ACC112 (cell line): Measurements from ENCODE around the gene ATPAF2.
A peak's percentile ranks its signal among the peaks of the same experiment; 100 is the strongest.

Source experiments
- H2AFZ ChIP-seq: fragments of 200-600 bp; sonication (generic); one replicate; pipeline ENCODE4 v1.6.0; 2017; ENCODE audit warnings: antibody characterized with exemption, low read length; ENCODE audit not compliant: unreplicated experiment
- H3K27ac ChIP-seq: fragments of 200-600 bp; sonication (generic); 2 replicates; pipeline ENCODE4 v1.5.1; 2014; ENCODE audit warnings: low read depth, mild to moderate bottlenecking, antibody characterized with exemption, low read length, moderate library complexity
- H3K27me3 ChIP-seq: fragments of 200-600 bp; sonication (generic); 2 replicates; pipeline ENCODE4 v1.6.1; 2014; ENCODE audit warnings: mild to moderate bottlenecking, antibody characterized with exemption, low read length, moderate library complexity, mixed read lengths; ENCODE audit not compliant: insufficient read depth
- H3K36me3 ChIP-seq: fragments of 200-600 bp; sonication (generic); 2 replicates; pipeline ENCODE4 v1.6.1; 2016; ENCODE audit warnings: mild to moderate bottlenecking, antibody characterized with exemption, low read length, moderate library complexity, mixed read lengths; ENCODE audit not compliant: insufficient read depth
- H3K4me1 ChIP-seq: fragments of 200-600 bp; sonication (generic); one replicate; pipeline ENCODE4 v1.6.1; 2016; ENCODE audit warnings: low read length, mixed read lengths; ENCODE audit not compliant: insufficient read depth, unreplicated experiment, control insufficient read depth
- H3K4me3 ChIP-seq: fragments of 200-600 bp; sonication (generic); 2 replicates; pipeline ENCODE4 v1.5.1; 2014; ENCODE audit warnings: mild to moderate bottlenecking, low read depth, low read length
- H3K79me2 ChIP-seq: fragments of 200-600 bp; sonication (generic); one replicate; pipeline ENCODE4 v1.6.0; 2016; ENCODE audit warnings: low read length; ENCODE audit not compliant: control insufficient read depth, unreplicated experiment, insufficient read depth

The ATPAF2 gene

GRCh38 chr17:18065546-18065945 lies 26.6 kb upstream of the ATPAF2 start:
- peaks cover 3% of the 10 kb centered on the region; the same call in 1 of the 2 replicates for H3K36me3 ChIP-seq
- no peaks in the 10 kb centered on the region for H3K27me3 ChIP-seq
- H3K27ac ChIP-seq: no peak overlapping the region

GRCh38 chr17:18064053-18064452 lies 25.1 kb upstream of the ATPAF2 start:
- H3K27me3 ChIP-seq: no peaks in the 10 kb centered on the region
- no peaks in the 10 kb centered on the region for H3K4me1 ChIP-seq
- peaks cover 7% of the 10 kb centered on the region; the same call in 1 of the 2 replicates for H3K36me3 ChIP-seq
- no peak overlapping the region for H3K27ac ChIP-seq
- H3K4me3 ChIP-seq: no peak overlapping the region
- H3K79me2 ChIP-seq: no peaks in the 10 kb centered on the region
- no peak overlapping the region for H2AFZ ChIP-seq

More at GRCh38 chr17:18065546-18065945, 26.6 kb upstream of the ATPAF2 start:
- Histone ChIP-seq H2AFZ (no peak overlapping the region), H3K79me2 (no peaks in the 10 kb centered on the region), H3K4me1 (no peaks in the 10 kb centered on the region), H3K4me3 (no peak overlapping the region)

- H3K79me2 ChIP-seq: no peaks in the 10 kb centered on the region
- no peak overlapping the region for H3K27ac ChIP-seq
- no peaks in the 10 kb centered on the region for H3K4me1 ChIP-seq
- no peak overlapping the region for H2AFZ ChIP-seq
- no peaks in the 10 kb centered on the region for H3K27me3 ChIP-seq
- no peak overlapping the region for H3K4me3 ChIP-seq
- peaks cover 7% of the 10 kb centered on the region; the same call in 1 of the 2 replicates for H3K36me3 ChIP-seq
Measured at GRCh38 chr17:18059283-18059682, 20.3 kb upstream of the ATPAF2 start.

GRCh38 chr17:18056214-18056613 lies 17.2 kb upstream of the ATPAF2 start:
- Histone ChIP-seq H3K27ac (no peak overlapping the region), H3K4me1 (no peaks in the 10 kb centered on the region), H3K36me3 (peaks cover 7% of the 10 kb centered on the region; the same call in 1 of the 2 replicates), H2AFZ (no peak overlapping the region), H3K27me3 (no peaks in the 10 kb centered on the region), H3K4me3 (no peak overlapping the region), H3K79me2 (no peaks in the 10 kb centered on the region)

- H3K27ac ChIP-seq: no peak overlapping the region
- peaks cover 7% of the 10 kb centered on the region; the same call in 1 of the 2 replicates for H3K36me3 ChIP-seq
- H3K79me2 ChIP-seq: no peaks in the 10 kb centered on the region
- H3K4me1 ChIP-seq: no peaks in the 10 kb centered on the region
- no peak overlapping the region for H3K4me3 ChIP-seq
- no peak overlapping the region for H2AFZ ChIP-seq
- no peaks in the 10 kb centered on the region for H3K27me3 ChIP-seq
Measured at GRCh38 chr17:18055597-18055996, 16.6 kb upstream of the ATPAF2 start.

GRCh38 chr17:18045691-18046350 lies 6.9 kb upstream of the ATPAF2 start:
- Histone ChIP-seq H3K4me3 (no peak overlapping the region), H2AFZ (no peak overlapping the region), H3K79me2 (peaks cover 11% of the 10 kb centered on the region), H3K36me3 (no peaks in the 10 kb centered on the region), H3K27me3 (no peaks in the 10 kb centered on the region), H3K4me1 (peaks cover 17% of the 10 kb centered on the region), H3K27ac (no peak overlapping the region)

GRCh38 chr17:18044609-18045008 lies 5.6 kb upstream of the ATPAF2 start:
- Histone ChIP-seq H2AFZ (no peak overlapping the region), H3K4me1 (peaks cover 24% of the 10 kb centered on the region), H3K36me3 (no peaks in the 10 kb centered on the region), H3K4me3 (no peak overlapping the region), H3K27ac (no peak overlapping the region), H3K27me3 (no peaks in the 10 kb centered on the region), H3K79me2 (peaks cover 16% of the 10 kb centered on the region)

- H3K27ac ChIP-seq: no peak overlapping the region
- peaks cover 16% of the 10 kb centered on the region for H3K79me2 ChIP-seq
- H2AFZ ChIP-seq: no peak overlapping the region
- H3K36me3 ChIP-seq: no peaks in the 10 kb centered on the region
- H3K27me3 ChIP-seq: no peaks in the 10 kb centered on the region
- H3K4me1 ChIP-seq: peaks cover 24% of the 10 kb centered on the region
- no peak overlapping the region for H3K4me3 ChIP-seq
Measured at GRCh38 chr17:18043491-18043890, 4.5 kb upstream of the ATPAF2 start.

- H3K36me3 ChIP-seq: no peaks in the 10 kb centered on the region
- peaks cover 28% of the 10 kb centered on the region for H3K4me1 ChIP-seq
- H2AFZ ChIP-seq: no peak overlapping the region
- no peak overlapping the region for H3K4me3 ChIP-seq
- H3K27ac ChIP-seq: no peak overlapping the region
- peaks cover 20% of the 10 kb centered on the region for H3K79me2 ChIP-seq
- no peaks in the 10 kb centered on the region for H3K27me3 ChIP-seq
Measured at GRCh38 chr17:18042983-18043382, 4.0 kb upstream of the ATPAF2 start.

- Histone ChIP-seq H3K4me1 (peaks cover 34% of the 10 kb centered on the region), H3K27me3 (no peaks in the 10 kb centered on the region), H3K4me3 (0 out of 2 replicates have a peak overlapping the region, but pooled peaks have one; percentile 90), H3K79me2 (peaks cover 29% of the 10 kb centered on the region), H3K27ac (no peak overlapping the region), H3K36me3 (no peaks in the 10 kb centered on the region), H2AFZ (no peak overlapping the region)
Measured at GRCh38 chr17:18041776-18042175, 2.8 kb upstream of the ATPAF2 start.

- H3K4me3 ChIP-seq: peak overlapping the region; percentile 90
- no peak overlapping the region for H3K27ac ChIP-seq
- peaks cover 29% of the 10 kb centered on the region for H3K79me2 ChIP-seq
- peak overlapping the region; percentile 76 for H2AFZ ChIP-seq
- H3K36me3 ChIP-seq: no peaks in the 10 kb centered on the region
- H3K27me3 ChIP-seq: no peaks in the 10 kb centered on the region
- H3K4me1 ChIP-seq: peaks cover 34% of the 10 kb centered on the region
Measured at GRCh38 chr17:18040261-18040858, 1.4 kb upstream of the ATPAF2 start.
